K562 (cell line): ENCODE data around the gene GOT1. TPM values are rescaled to one million over a fixed set of nuclear protein-coding genes. Genes with fewer than 3 reads are reported as not detected.

Experiments
- ATAC-seq: fragments of 200-7000 bp; cut with Tn5 transposase; 3 replicates; pipeline ENCODE4 v1.9.1; 2020; ENCODE audit warnings: moderate library complexity
- BruUV-seq: library from RNA; stranded (reverse); fragments of 400-500 nt; replicated peaks from 2 replicates; lab custom pipeline; 2021; lab: Mats Ljungman, UMichigan
- CTCF ChIA-PET: fragments of 300-600 bp; formaldehyde crosslinking; extraction: SDS; loops from one replicate; lab custom pipeline; 2021; ENCODE audit warnings: low intra/inter-chr PET ratio; lab: Yijun Ruan, JAX
- POLR2A ChIA-PET: fragments of 300-600, 350-650 bp; sonication (Branson Sonifier 250); formaldehyde crosslinking; extraction: SDS; loops from one replicate; lab custom pipeline; 2021; ENCODE audit warnings: antibody characterized with exemption, inconsistent platforms; lab: Yijun Ruan, JAX
- DNase-seq, 4 experiments: peaks; one replicate each; pipeline versions ENCODE4 v3.0.0 to v3.0.0-alpha.2; 2011 to 2018; ENCODE audit warnings: low spot score in 3 of 4, mixed read lengths in 3 of 4; ENCODE audit errors: extremely low read depth in 1 of 4
- FAIRE-seq: peaks from 2 replicates; lab custom pipeline; 2011; peaks lifted over from hg19 to GRCh38; lab: Jason Lieb, UNC
- H2AFZ ChIP-seq: 2 replicates; pipeline ENCODE4 v1.6.0; 2011; ENCODE audit warnings: low read depth, low read length, control low read depth, inconsistent platforms
- H3K27ac ChIP-seq: fragments of 200-600 bp; 3 replicates; pipeline ENCODE4 v1.8.0; 2011; ENCODE audit warnings: low read depth, mild to moderate bottlenecking, control low read depth, inconsistent platforms, low read length, moderate library complexity, mixed read lengths; ENCODE audit errors: extremely low read depth
- H3K27me3 ChIP-seq, 2 experiments: fragments of 300-600 bp in 1 of 2; 2 replicates in 1 of 2; 3 replicates in 1 of 2; pipeline versions ENCODE4 v1.6.0 to v1.8.0; 2011; ENCODE audit warnings: inconsistent platforms in 2 of 2, low read length in 2 of 2, mild to moderate bottlenecking in 1 of 2, mixed read lengths in 1 of 2, moderate library complexity in 1 of 2; ENCODE audit not compliant: control insufficient read depth in 2 of 2, insufficient read depth in 2 of 2
- H3K36me3 ChIP-seq: fragments of 300-600 bp; 3 replicates; pipeline ENCODE4 v1.8.0; 2011; ENCODE audit warnings: mild to moderate bottlenecking, low read length, inconsistent platforms; ENCODE audit not compliant: control insufficient read depth, insufficient read depth
- H3K4me1 ChIP-seq, 2 experiments: fragments of 200-600 bp in 1 of 2; replicated peaks in 1 of 2; 2 replicates in 1 of 2; 3 replicates in 1 of 2; pipeline versions ENCODE4 v1.5.1 to v1.8.0; 2011; ENCODE audit warnings: inconsistent platforms in 2 of 2, low read length in 2 of 2, mild to moderate bottlenecking in 1 of 2, mixed read lengths in 1 of 2, moderate library complexity in 1 of 2; ENCODE audit not compliant: control insufficient read depth in 2 of 2, insufficient read depth in 2 of 2
- H3K4me2 ChIP-seq: 2 replicates; pipeline ENCODE4 v1.6.1; 2011; ENCODE audit warnings: low read length, control low read depth, inconsistent platforms, mixed read lengths; ENCODE audit not compliant: insufficient read depth
- H3K4me3 ChIP-seq: fragments of 200-600 bp; sonication (generic), shearing (Covaris generic); 2 replicates; pipeline ENCODE4 v1.5.1; 2016; ENCODE audit warnings: control low read depth, inconsistent platforms
- H3K79me2 ChIP-seq: fragments of 200-600 bp; 3 replicates; pipeline ENCODE4 v1.8.0; 2011; ENCODE audit warnings: low read length, inconsistent platforms; ENCODE audit not compliant: control insufficient read depth, insufficient read depth
- H3K9ac ChIP-seq, 2 experiments: 2 replicates each; pipeline versions ENCODE4 v1.6.0 to v1.6.1; 2011; ENCODE audit warnings: low read depth in 2 of 2, low read length in 2 of 2, control low read depth in 1 of 2, inconsistent platforms in 1 of 2, mild to moderate bottlenecking in 1 of 2, mixed read lengths in 1 of 2; ENCODE audit not compliant: insufficient read depth in 1 of 2
- H3K9me1 ChIP-seq: one replicate; pipeline ENCODE4 v1.6.0; 2011; ENCODE audit warnings: inconsistent platforms, mild to moderate bottlenecking, low read length, moderate library complexity; ENCODE audit not compliant: control insufficient read depth, insufficient read depth
- H3K9me3 ChIP-seq: replicated peaks from 2 replicates; pipeline ENCODE4 v1.5.1; 2011; ENCODE audit warnings: low read depth, low read length, inconsistent platforms; ENCODE audit not compliant: control insufficient read depth, insufficient read depth
- H4K20me1 ChIP-seq: replicated peaks from 2 replicates; pipeline ENCODE4 v1.6.1; 2011; ENCODE audit warnings: low read length, inconsistent platforms, mixed read lengths; ENCODE audit not compliant: control insufficient read depth, insufficient read depth
- CHD7 ChIP-seq: fragments of 200-600 bp; sonication (generic); IDR thresholded peaks from one replicate; pipeline ENCODE4 v1.6.1; 2012; ENCODE audit warnings: mild to moderate bottlenecking, low read depth, low read length, inconsistent platforms
- KDM2B ChIP-seq: fragments of 250-450 bp; sonication (Bioruptor Pico); IDR thresholded peaks from 2 replicates; pipeline ENCODE4 v1.8.0; 2021; ENCODE audit warnings: mild to moderate bottlenecking, moderate library complexity
- POLR2H ChIP-seq: IDR thresholded peaks from 2 replicates; pipeline ENCODE4 v1.6.1; 2016; ENCODE audit warnings: missing genetic modification characterization, low read depth, mild to moderate bottlenecking, control low read depth, missing compliant biosample characterization, moderate library complexity
- RHOXF2B ChIP-seq: fragments of 250-450 bp; sonication (Bioruptor Pico); conservative IDR thresholded peaks from 2 replicates; pipeline ENCODE4 v1.5.1; 2021
- SNIP1 ChIP-seq: fragments of 450-650 bp; IDR thresholded peaks from 2 replicates; pipeline ENCODE4 v1.7.1; 2017; ENCODE audit warnings: low read depth, mild to moderate bottlenecking
- TOE1 ChIP-seq, 2 experiments: fragments of 450-650 bp in 1 of 2; sonication (generic) in 1 of 2; formaldehyde crosslinking in 1 of 2; IDR thresholded peaks; 2 replicates each; pipeline versions ENCODE4 v1.7.1 to v1.8.0; 2016 to 2022; ENCODE audit warnings: borderline replicate concordance in 2 of 2, mild to moderate bottlenecking in 2 of 2, antibody characterized with exemption in 1 of 2, inconsistent platforms in 1 of 2, low read depth in 1 of 2, missing genetic modification reagents in 1 of 2, moderate library complexity in 1 of 2
- U2AF2 ChIP-seq: fragments of 200-400 bp; formaldehyde crosslinking; optimal IDR thresholded peaks from 2 replicates; pipeline ENCODE3; 2017; ENCODE audit warnings: low read depth, mild to moderate bottlenecking, low read length
- in situ Hi-C: fragments of 300-500 bp; cut with MboI; formaldehyde crosslinking; loops from 4 replicates; pipeline ENCODE4 v1.15.0; 2018; ENCODE audit warnings: inconsistent platforms, mixed read lengths
- intact Hi-C: fragments of 100-400 bp; cut with micrococcal nuclease; formaldehyde crosslinking; loops from 2 replicates; pipeline ENCODE4 v1.14.2; 2022
- polyA plus RNA-seq, 8 experiments: library from polyadenylated mRNA; depleted of rRNA in 4 of 8; stranded (reverse) in 5 of 8; unstranded in 3 of 8; fragments of >200 nt; fragmentation: Nextera tagmentation in 2 of 8; fragmentation: Illumina TruSeq in 1 of 8; extraction: Ambion mirVana in 2 of 8; extraction: Trizol in 1 of 8; gene quantifications; 2 replicates each; pipeline versions ENCODE4 v1.2.1 to v1.2.3, GENCODE V29; 2011 to 2014; ENCODE audit warnings: inconsistent platforms in 1 of 8, missing spikeins in 1 of 8
- total RNA-seq, 7 experiments: library from RNA; depleted of rRNA in 6 of 7; stranded (reverse); fragments of >200 nt in 6 of 7; fragmentation: Illumina TruSeq in 2 of 7; extraction: Trizol in 2 of 7; gene quantifications; 2 replicates each; pipeline versions ENCODE4 v1.2.1 to v1.2.3, GENCODE V29; 2011 to 2021; ENCODE audit warnings: low replicate concordance in 1 of 7

Gene GOT1
- total and polyA plus RNA-seq, 9 of the 15 experiments (the other 6 are each of a cell fraction or from before 2014, with no cell fraction given): 55.7 to 166 (median 75.4) TPM

GRCh38 chr10:99375426-99375825 lies 55.0 kb downstream of the GOT1 start:
- Histone ChIP-seq H3K9me3 (no peaks in the 10 kb centered on the region), H3K27me3 (peaks cover 0 to 8% of the 10 kb centered on the region in 2 experiments; a peak in 1 of 5 replicates), H2AFZ (no peak overlapping the region), H3K4me1 (no peaks in the 10 kb centered on the region), H3K36me3 (no peaks in the 10 kb centered on the region), H3K9ac (no peak overlapping the region), H3K79me2 (no peaks in the 10 kb centered on the region), H3K9me1 (no peaks in the 10 kb centered on the region), H3K27ac (no peak overlapping the region), H3K4me2 (no peak overlapping the region)
- CTCF ChIA-PET: no interaction called here
- POLR2A ChIA-PET: interaction anchor here (0.6 kb wide), 1 partner anchor 365 kb away, joined by 3 read pairs; no protein-coding TSS in a partner anchor
- DNase-seq: no peak
- intact Hi-C loops: no loop called here
- in situ Hi-C loops: no loop called here
- no peak for TF ChIP-seq POLR2H (tag)
- no peak for TF ChIP-seq U2AF2
- TF ChIP-seq SNIP1: no peak
- TF ChIP-seq TOE1 (IDR thresholded peaks at IDR 0.05; ENCODE audit: borderline replicate concordance): no peak
- TF ChIP-seq TOE1 (CRISPR knock-in tag; IDR thresholded peaks at IDR 0.05; ENCODE audit: borderline replicate concordance, low read depth): no peak
- TF ChIP-seq KDM2B: no peak
- TF ChIP-seq RHOXF2B (CRISPR knock-in tag): no peak
- no peak for TF ChIP-seq CHD7
- TF ChIP-seq, all 486 proteins: peak for 0
- no TSS peak for BruUV-seq
- no peak for ATAC-seq
- no peak overlapping the region for H3K4me3 ChIP-seq
- H4K20me1 ChIP-seq: no peaks in the 10 kb centered on the region
- no peak for FAIRE-seq
